Measurements from ENCODE around the gene KCNK3.
"Not testable (repeated sequence)": the region's sequence is repeated elsewhere in the genome, so short reads cannot be mapped to it uniquely, and the experiment has no call there.

KCNK3 gene

GRCh38 chr2:26692279-26692896 is at the start of gene KCNK3:
Gene KCNK3 (plus strand): TSS chr2:26692722. CDS start chr2:26692876, 154 bp downstream.
- peak in 1 of 2 donors; percentile 2 for DNase-seq (ENCODE audit: low read depth in 2 of 2, low spot score in 1 of 2)

GRCh38 chr2:26644188-26644835 is 48.2 kb upstream of the KCNK3 start:
- DNase-seq (ENCODE audit: low read depth in 2 of 2, low spot score in 1 of 2) = no peak

DNA sequence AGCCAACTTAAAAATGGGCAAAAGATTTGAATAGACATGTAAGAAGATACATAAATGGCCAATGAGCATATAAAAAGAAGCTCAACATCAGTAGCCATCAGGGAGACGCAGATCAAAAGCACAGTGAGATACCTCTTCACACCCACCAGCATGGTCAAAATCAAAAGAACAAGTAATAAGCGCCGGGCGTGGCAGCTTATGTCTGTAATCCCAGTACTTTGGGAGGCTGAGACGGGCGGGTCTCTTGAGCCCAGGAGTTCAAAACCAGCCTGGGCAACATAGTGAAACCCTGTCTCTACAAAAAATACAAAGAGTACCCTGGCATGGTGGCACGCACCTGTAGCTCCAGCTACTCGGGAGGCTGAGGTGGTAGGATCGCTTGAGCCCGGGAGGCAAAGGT is 46.8 kb upstream of the KCNK3 start:
- no peak for DNase-seq (ENCODE audit: low read depth in 2 of 2, low spot score in 1 of 2)

GRCh38 chr2:26646986-26647672 is 45.4 kb upstream of the KCNK3 start:
- DNase-seq (ENCODE audit: low read depth in 2 of 2, low spot score in 1 of 2) = no peak

DNA sequence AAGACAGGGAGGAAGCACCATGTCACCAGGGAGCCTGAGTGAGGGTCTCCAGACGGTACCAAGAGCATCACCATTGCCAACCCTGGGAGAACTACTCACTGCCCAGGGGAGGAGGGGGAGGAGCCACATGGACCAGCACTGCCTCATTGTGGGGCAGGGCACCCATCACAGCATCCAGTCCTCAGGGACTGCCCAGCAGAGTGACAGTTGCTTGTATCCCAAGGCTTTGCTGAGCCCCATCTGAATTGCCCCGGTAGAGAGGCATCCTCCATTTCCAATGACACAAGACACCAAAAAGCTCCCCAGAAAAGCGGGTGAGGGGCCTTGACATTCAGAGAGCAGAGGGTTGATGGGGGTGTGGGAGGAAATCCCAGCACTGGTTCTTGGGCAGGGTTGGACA is 44.5 kb upstream of the KCNK3 start:
- DNase-seq (ENCODE audit: low read depth in 2 of 2, low spot score in 1 of 2) = no peak

DNA sequence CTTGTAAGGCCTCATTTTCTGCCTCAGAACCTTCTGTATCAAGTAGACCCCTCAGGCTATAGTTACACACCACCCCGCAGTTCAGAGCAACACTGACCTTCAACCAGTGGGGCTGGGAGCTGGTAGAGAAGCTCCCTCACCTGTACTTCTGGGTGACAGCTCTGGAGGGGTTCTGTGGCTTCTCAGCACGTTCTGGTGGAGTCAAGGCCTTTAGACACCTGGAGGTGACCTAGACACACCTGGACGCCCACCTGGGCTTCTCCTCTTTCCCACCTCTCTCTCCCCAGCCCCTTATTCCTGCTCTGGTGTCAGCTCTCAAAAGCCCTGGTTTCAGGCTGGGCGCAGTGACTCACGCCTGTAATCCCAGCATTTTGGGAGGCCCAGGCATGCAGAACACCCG is 44.0 kb upstream of the KCNK3 start:
- DNase-seq (ENCODE audit: low read depth in 2 of 2, low spot score in 1 of 2) = no peak

DNA sequence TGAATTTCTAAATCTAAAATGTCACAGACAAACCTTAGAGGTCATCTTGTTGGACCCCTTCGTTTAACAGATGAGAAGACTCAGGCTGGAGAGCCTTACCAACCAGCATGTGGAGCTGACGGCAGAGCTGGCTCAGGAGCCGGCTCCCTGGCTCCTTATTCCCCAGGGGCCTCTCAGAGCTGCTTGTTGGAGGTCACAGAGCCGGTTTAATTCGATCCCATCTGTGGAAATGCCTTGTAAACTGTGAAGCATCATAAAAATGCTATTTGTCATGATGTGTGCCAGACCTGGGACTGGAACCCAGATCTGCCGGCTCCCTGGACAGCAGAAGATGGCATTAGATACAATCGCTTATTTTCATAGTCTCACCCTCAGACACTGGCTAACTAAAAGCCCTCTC is 43.2 kb upstream of the KCNK3 start:
- no peak for DNase-seq (ENCODE audit: low read depth in 2 of 2, low spot score in 1 of 2)

DNA sequence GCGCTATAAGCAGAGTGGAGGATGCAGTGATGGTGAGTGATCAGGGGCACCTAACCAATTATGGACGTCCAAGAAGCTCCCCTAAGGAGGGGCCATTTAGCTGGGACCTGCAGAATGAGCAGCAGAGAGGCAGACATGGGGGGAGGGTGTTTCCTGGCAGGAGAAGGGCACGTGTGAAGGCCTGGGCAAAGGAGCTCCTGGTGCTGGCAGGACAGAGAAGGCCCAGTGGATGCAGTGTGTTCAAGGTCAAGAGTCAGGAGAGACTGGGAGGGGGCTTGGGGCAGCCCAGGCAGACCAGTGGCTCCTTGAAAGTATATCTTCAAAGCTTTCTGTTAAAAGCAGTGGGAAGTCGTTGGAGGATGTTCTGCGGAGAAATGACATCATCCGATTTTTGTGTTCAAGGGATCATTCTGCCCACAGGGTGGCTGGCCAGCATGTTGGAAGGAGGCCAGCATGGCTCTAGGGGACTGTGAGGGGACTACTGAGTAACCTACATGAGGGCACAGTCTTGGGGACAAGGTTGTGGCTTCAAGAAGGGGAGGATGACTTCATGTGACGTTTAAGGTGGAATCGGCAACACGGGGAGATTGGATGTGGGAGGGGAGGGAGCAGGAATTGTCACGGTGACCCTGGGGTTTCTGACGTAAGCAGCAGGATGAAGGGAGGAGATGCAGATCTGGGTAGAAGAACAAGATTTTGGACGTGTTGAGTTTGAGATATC is 42.4 kb upstream of the KCNK3 start:
- no peak for DNase-seq (ENCODE audit: low read depth in 2 of 2, low spot score in 1 of 2)

- DNase-seq (ENCODE audit: low read depth in 2 of 2, low spot score in 1 of 2) = no peak
Observed at GRCh38 chr2:26650713-26651469, 41.6 kb upstream of the KCNK3 start.

- no peak for DNase-seq (ENCODE audit: low read depth in 2 of 2, low spot score in 1 of 2)
Observed at GRCh38 chr2:26651470-26651771, 41.1 kb upstream of the KCNK3 start.

DNA sequence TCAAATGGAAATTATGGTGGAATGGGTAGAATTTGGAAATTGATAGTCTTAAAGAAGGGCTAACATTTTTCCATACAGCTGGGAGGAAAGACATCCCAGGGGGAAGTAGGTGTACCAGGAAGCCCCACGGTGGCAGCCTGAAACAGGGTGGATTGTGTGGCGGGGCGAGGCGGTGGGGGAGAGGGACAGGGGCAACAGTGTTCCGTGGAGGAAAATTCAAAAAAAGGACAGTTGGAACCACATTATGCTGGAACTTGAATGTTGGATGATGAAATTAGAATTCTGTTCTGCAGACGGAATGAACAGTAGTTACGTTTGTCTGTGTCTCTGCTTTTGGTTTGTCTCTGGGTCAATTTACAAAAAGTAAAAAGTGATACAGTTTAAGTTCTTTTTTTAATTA is 40.7 kb upstream of the KCNK3 start:
- no peak for DNase-seq (ENCODE audit: low read depth in 2 of 2, low spot score in 1 of 2)

- no peak for DNase-seq (ENCODE audit: low read depth in 2 of 2, low spot score in 1 of 2)
Observed at GRCh38 chr2:26652361-26653041, 40.0 kb upstream of the KCNK3 start.

DNA sequence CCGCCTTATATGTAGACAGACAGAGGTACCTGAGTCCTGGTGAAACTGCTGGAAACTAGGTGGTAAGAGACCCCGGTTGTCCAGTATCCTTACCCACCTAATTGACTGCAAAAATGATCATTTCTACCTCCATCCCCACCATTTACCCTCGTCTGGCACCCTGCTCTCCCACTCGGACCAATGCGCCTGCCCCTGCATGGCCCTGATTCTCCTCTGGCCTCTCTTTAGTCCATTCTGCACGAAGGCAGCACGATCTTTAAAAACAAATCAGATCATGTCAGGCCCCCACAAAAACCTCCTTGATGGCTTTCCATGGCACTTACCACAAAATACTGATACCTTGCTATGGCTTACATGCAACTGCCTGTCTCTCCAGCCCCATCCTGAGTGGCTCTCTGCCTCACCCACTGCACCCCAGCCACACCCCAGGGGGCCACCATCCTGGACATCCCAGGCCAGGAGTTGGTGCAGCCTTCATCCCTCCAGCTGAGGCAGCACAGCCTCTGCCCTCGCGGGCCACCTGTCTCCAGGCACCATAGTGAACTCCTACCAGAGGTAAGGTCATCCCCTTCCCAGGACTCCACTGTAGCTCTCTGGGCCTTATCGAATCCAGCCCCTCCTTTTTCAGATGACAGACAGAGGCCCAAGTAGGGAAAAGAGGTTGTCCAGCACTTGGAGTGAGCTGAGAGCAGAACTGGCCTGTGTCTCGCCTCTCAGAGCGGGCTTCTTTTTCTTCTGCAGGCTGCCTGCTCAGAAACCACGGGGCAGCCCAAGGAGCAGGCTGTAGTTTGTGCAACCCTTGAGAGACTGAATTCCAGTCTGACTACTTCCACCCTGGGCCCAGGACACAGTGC is 39.1 kb upstream of the KCNK3 start:
- DNase-seq (ENCODE audit: low read depth in 2 of 2, low spot score in 1 of 2) = no peak

DNA sequence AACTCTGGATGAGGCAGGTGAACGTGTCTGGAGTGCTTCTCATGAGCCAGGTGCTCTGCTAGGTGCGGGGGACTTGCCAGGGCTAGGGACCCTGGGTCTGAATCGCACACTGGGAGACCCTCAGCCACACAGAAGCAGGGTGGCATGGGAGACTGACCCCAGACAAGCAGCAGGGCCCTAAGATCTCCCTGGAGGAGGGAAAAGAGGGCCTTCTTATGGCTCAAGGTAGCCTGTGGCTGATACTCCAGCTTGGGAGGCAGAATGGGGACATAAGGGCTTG is 38.5 kb upstream of the KCNK3 start:
- no peak for DNase-seq (ENCODE audit: low read depth in 2 of 2, low spot score in 1 of 2)

GRCh38 chr2:26655120-26655519 is 37.4 kb upstream of the KCNK3 start:
- DNase-seq (ENCODE audit: low read depth in 2 of 2, low spot score in 1 of 2) = not testable (repeated sequence)

DNA sequence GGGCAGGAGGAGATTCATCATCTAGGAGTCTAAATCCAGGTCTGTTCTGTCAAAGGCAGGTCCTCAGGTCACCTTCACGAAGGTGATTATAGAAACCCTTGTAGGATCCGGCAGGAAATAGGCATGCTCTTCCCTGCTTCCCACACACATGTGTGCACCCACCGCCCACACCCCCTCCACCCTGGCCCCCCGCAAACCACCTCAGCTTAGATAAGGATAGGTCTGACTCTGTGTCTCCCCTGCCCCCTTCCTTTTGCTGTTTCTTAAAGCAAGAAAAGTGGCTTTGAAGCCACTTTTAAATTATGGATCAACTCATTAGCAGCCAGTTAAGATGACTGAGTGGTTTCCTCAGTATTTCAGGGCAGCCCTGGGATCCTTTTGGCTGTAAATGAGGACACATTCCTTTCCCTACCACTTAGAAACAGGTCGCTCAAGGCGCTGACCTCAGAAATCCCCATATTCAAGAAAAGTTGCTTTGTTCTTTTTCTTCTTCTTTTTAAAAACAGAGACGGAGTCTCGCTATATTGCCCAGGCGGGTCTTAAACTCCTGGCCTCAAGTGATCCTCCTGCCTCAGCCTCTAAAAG is 36.8 kb upstream of the KCNK3 start:
- no peak for DNase-seq (ENCODE audit: low read depth in 2 of 2, low spot score in 1 of 2)

- no peak for DNase-seq (ENCODE audit: low read depth in 2 of 2, low spot score in 1 of 2)
Observed at GRCh38 chr2:26657265-26657664, 35.3 kb upstream of the KCNK3 start.

DNA sequence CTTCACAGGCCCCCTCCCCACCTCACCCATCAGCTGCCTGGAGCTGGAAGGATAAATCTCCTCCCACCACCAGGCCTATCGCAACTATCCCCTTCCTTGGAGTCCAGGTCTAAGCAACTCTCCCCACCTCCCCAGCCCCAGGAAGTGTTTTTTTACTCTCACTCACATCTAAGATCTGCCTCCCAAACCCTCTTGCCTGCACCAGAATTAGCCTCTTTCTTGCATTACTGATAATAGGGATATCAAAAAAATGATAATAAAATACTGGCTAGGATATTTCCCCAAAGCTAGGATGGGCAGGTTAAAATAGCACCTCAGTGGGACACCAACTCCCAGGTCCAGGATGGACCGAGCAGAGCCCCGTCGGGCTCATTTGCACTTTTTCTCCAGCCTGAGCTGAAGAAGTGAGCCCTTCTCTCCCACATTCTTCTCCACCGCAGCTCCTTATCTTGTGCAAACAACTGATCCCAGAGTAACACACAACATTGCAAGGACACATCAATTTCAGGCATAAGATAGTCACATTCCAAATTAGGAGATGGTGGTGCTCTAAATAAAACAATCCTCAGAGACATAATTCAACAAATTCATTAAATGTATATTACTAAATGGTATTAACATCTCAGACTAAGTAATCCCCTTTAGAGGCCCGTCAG is 33.7 kb upstream of the KCNK3 start:
- DNase-seq (ENCODE audit: low read depth in 2 of 2, low spot score in 1 of 2) = no peak

DNA sequence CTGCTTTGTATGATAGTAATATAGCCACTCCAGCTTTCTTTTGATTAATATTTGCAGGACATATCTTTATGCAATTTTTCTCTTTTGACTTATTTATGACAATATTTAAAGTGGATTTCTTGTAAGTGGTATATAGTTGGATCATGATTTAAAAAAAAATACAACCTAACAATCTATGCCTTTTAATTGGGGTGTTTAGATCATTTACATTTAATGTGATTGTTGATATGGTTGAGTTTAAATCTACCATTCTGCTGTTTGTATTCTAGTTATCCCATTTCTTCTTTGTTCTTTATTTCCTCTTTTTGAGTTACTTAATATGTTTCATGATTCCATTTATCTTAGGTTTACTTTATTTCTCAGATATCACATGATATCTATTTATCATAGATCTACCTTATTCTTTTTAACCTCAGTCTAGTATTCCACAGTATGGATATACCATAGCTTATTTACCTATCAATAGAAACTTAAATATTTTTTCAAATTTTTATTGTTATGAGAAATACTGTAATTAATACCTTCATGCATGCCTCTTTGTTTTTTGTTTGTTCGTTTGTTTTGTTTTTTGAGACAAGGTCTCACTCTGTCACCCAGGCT is 32.1 kb upstream of the KCNK3 start:
- no peak for DNase-seq (ENCODE audit: low read depth in 2 of 2, low spot score in 1 of 2)

Measured in stimulated activated CD8-positive, alpha-beta memory T cell treated with anti-CD3 and anti-CD28 coated beads, Interleukin-4, amount 100 ng/mL, for 1 hour (primary cell).